Erythroblast (primary cell): Measurements from ENCODE around the gene FXYD3.
A peak's percentile ranks its signal among the peaks of the same experiment; 100 is the strongest.

ENCODE experiments used
- DNase-seq, 2 experiments: peaks; one replicate each; lab custom pipeline; 2025; lab: John Stamatoyannopoulos, UW
- GATA1 ChIP-seq: IDR thresholded peaks from 2 replicates; pipeline ENCODE4 v1.6.1; 2011; ENCODE audit warnings: low read depth, mild to moderate bottlenecking, control low read depth, low read length, moderate library complexity
- POLR2A ChIP-seq: IDR thresholded peaks from 2 replicates; pipeline ENCODE4 v1.6.1; 2011; ENCODE audit warnings: mild to moderate bottlenecking, low read length

FXYD3 gene

GRCh38 chr19:35115177-35115951 is at the start of gene FXYD3:
Gene FXYD3 (plus strand): TSS chr19:35115823. CDS start chr19:35119377, 3,554 bp downstream.
- no peak for TF ChIP-seq GATA1
- no peak for TF ChIP-seq POLR2A
- DNase-seq: no peak

- TF ChIP-seq GATA1 (no peak), POLR2A (no peak)
Observed at GRCh38 chr19:35066121-35066520, 49.5 kb upstream of the FXYD3 start.

GRCh38 chr19:35066691-35067563 is 48.7 kb upstream of the FXYD3 start:
- peak; percentile 80 to 87 for DNase-seq
- TF ChIP-seq POLR2A: no peak
- TF ChIP-seq GATA1: no peak

More at GRCh38 chr19:35066121-35066520, 49.5 kb upstream of the FXYD3 start:
- DNase-seq: no peak

- TF ChIP-seq GATA1 (no peak), POLR2A (no peak)
- DNase-seq: no peak
Observed at GRCh38 chr19:35068941-35069634, 46.5 kb upstream of the FXYD3 start.

- TF ChIP-seq POLR2A (no peak), GATA1 (no peak)
Observed at GRCh38 chr19:35069696-35070095, 45.9 kb upstream of the FXYD3 start.

GRCh38 chr19:35070471-35070870 is 45.2 kb upstream of the FXYD3 start:
- DNase-seq: no peak
- no peak for TF ChIP-seq GATA1
- TF ChIP-seq POLR2A: no peak

More at GRCh38 chr19:35069696-35070095, 45.9 kb upstream of the FXYD3 start:
- no peak for DNase-seq

- no peak for DNase-seq
- TF ChIP-seq GATA1 (no peak), POLR2A (no peak)
Observed at GRCh38 chr19:35073516-35073915, 42.1 kb upstream of the FXYD3 start.

GRCh38 chr19:35073941-35074340 is 41.7 kb upstream of the FXYD3 start:
- no peak for TF ChIP-seq GATA1
- TF ChIP-seq POLR2A: no peak
- DNase-seq: no peak

- TF ChIP-seq POLR2A (no peak), GATA1 (no peak)
- no peak for DNase-seq
Observed at GRCh38 chr19:35074426-35075201, 41.0 kb upstream of the FXYD3 start.

- no peak for DNase-seq
- TF ChIP-seq GATA1 (no peak), POLR2A (no peak)
Observed at GRCh38 chr19:35075202-35076025, 40.2 kb upstream of the FXYD3 start.

- TF ChIP-seq POLR2A (no peak), GATA1 (no peak)
- no peak for DNase-seq
Observed at GRCh38 chr19:35076026-35076370, 39.6 kb upstream of the FXYD3 start.

GRCh38 chr19:35076657-35077056 is 39.0 kb upstream of the FXYD3 start:
- TF ChIP-seq POLR2A: no peak
- no peak for TF ChIP-seq GATA1
- no peak for DNase-seq
